GM19328 (cell line): ENCODE data around the gene TEX44.

ENCODE experiments used
- ATAC-seq: cut with Tn5 transposase; IDR thresholded peaks from one replicate; pipeline ENCODE4 v1.9.1; 2021; ENCODE audit warnings: mild to moderate bottlenecking, moderate library complexity; ENCODE audit not compliant: unreplicated experiment

Gene TEX44

DNA sequence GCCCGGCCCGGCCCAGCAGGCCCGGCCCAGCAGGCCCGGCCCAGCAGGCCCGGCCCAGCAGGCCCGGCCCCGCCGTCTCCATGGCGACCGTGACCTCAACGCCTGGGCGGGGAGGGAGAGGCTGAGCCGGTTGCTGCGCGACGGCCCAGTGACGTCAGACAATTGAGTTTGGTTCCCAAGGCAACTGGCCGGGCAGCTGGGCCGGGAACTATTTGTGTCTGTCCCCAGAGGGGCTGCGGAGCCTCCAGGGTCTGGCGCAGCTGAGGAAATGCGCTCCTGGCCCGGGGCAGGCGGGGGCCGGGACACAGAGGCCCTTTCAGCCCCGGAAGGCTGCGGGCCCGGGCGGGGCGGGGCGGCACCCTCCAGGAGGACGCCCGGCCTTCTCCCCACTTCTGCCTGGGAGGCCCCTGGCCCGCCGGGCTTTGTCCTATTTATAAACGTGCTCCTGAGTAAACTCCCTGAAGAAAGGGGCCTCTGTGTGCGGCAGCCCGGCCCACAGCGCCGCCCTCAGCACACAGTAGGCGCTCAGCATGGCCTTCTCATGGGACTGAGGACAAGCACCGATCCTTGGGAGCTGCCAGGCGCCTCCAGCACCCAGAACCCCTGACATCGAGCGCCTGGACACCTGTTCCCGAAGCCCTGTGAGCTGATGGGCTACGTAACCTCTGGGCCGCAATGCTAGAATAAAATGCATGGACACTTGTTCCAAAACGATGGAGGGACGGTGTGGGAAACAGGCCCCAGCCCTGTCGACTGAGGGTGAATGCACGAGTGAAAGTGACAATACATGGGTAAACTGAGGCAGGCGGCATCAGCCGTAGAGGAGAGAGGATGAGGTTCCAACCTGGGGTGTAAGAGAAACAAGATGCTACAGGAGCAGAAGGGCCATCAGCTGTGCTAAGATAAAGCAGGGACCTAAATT lies 12.3 kb downstream of the TEX44 start:
- ATAC-seq: peak; percentile 78

DNA sequence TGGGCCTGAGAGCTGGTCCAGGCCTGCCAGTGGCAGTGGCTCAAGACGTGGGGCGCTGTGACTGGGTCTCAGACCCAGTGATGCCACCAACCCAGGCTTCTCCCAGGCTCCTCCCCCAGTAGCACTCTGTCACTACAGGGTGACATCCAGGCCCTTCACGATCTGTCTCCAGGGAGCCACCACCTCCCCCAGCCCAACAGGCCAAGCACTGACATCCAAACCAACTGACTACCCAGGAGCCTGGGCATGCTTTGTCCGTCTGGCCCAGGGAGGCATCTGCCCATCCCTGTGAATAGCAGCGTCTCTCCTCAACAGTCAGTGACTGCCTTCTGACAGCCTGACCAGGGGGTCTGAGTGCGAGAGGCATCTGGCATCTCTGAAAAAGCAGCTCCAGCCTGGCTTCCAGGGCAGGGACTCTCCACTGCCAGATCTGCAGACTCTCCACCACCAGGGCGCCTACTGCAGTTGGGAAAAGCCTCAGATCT lies 13.0 kb downstream of the TEX44 start:
- ATAC-seq: no peak

GRCh38 chr2:231606941-231607340 lies 14.3 kb downstream of the TEX44 start:
- ATAC-seq: no peak

- no peak for ATAC-seq
These were observed 18.8 kb downstream of the TEX44 start for GRCh38 chr2:231611273-231612108.

GRCh38 chr2:231612109-231612455 lies 19.4 kb downstream of the TEX44 start:
- ATAC-seq: no peak

GRCh38 chr2:231612456-231613330 lies 20.0 kb downstream of the TEX44 start:
- peak; percentile 41 for ATAC-seq

GRCh38 chr2:231613331-231613662 lies 20.6 kb downstream of the TEX44 start:
- peak; percentile 7 for ATAC-seq

DNA sequence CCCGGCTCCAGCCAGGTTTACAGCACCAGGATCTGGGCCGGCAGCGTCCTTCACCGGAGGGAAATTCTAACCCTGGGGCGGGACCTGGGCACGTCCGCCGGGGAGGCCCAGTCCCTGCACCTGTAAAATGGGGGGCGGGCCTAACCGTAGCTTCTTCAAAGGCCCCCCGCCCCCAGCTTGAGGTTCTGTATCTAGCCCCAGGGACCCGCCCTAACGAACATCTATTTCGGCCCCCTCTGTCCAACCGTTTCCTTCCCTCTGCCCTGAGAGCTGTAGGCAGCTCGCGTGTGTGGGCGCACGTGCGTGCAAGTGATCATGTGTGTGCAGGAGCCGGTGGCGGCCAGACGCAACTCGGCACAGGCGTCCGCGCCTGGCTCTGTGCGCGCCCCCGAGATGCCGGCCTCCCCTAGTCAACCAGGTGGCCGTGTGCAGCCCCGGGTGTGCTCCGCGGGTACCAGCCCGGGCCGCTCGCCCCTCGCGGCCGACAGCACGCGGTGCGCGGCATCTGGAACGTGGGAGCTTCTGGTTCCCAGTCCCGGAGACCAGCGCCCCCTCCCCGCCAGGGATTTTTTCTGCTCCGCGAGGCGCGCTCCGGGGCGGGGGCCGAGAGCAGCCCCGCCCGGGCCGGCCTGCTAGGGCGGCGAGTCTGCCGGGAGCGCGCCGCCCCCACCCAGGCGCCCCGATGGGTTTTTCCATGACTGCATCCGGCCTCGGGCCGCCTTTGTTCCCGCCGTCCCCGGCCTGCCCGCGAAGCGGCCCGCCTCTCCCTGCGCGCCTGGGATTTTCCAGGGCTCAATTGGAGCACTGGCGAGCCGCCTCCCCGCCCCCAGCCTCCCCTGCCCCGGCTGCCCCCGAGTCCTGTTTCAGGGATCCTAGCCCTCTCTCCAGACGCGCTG lies 21.2 kb downstream of the TEX44 start:
- peak; percentile 68 for ATAC-seq

DNA sequence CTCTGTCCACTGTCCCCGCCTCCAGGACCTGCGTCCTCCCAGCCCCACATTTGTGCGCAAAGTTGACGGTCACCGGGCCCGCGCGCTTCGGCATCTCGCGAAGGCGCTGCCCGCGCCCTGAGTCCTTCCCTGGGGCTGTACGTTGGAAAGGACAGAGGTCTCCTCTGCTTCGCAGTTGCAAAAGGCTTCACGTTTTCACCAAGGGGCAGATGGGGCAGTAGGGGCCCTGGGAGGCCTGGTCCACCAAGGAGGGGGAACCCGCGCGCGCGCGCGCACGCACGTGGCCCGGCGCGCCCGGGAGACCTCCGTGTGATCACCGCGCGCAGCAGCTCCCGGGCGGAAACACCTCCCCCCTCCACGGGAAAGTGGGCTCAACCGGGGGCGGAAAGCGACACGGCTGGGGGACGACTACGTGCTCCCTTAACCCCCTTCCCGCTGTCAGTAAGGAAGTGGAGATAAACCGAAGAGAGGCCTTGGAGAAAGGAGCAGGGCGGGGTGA lies 21.9 kb downstream of the TEX44 start:
- ATAC-seq: peak; percentile 5

DNA sequence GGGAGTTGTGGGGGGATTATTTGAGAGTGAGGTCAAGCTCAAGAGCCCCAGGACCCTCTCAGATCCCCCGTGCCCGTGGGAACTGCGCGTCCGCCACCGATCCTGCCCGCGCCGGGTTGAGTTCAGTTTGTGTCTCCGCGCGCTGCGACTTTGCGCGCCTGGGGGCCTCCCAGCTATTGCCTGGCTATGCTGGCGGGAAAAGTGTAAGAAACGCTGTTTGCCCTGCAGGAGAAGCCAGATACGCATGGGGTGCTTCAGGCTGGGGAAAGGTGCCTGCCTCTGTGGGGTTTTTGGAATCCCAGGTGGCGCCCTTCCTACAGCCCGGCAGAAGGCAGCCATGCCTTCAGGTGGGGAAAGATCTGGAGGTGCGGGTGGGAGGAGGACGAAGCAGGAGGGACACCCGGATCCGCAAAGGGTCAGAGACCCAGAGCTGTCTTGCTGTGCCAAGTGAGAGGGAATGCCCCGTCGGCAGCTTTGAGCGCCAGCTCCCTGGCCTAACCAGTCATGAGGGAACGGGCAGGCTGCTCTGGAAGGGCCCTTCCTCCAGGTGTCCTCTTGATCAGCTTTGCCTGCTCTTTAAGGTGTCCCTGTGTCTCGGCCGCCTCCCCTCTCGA lies 22.5 kb downstream of the TEX44 start:
- ATAC-seq: no peak

GRCh38 chr2:231616296-231616695 lies 23.6 kb downstream of the TEX44 start:
- no peak for ATAC-seq

- no peak for ATAC-seq
These were observed 24.6 kb downstream of the TEX44 start for GRCh38 chr2:231617059-231617926.

- no peak for ATAC-seq
These were observed 28.6 kb downstream of the TEX44 start for GRCh38 chr2:231621051-231621879.

DNA sequence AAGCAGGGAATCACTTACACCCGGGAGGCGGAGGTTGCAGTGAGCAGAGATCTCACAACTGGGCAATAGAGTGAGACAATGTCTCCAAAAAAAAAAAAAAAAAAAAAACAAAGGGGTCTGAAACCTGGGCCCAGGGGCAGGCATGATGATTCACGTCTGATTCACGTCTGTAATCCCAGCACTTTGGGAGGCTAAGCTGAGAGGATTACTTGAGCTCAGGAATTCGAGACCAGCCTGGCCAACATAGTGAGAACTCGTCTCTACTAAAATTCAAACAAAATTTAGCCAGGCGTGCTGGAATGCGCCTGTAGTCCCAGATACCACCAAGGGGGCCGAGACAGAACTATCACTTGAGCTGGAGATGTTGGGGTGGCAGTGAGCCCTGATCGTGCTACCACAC lies 30.3 kb downstream of the TEX44 start:
- ATAC-seq: no peak

DNA sequence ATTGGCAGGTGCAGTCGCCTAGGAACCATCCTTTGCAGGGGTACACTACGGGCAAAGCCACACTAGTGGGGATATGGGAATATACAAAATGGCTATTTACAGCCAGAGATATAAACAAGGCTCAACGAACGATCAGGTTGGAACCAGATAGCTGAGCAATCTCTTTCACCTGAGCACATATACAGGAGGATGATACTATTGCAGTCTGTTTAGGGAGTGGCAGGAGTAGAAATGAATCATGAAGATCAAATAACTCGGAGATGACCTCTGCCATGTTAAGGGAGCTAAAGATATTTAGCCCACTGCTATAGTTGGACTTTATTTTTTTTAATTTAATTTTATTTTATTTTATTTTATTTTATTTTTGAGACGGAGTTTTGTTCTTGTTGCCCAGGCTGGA lies 33.8 kb downstream of the TEX44 start:
- ATAC-seq: no peak

DNA sequence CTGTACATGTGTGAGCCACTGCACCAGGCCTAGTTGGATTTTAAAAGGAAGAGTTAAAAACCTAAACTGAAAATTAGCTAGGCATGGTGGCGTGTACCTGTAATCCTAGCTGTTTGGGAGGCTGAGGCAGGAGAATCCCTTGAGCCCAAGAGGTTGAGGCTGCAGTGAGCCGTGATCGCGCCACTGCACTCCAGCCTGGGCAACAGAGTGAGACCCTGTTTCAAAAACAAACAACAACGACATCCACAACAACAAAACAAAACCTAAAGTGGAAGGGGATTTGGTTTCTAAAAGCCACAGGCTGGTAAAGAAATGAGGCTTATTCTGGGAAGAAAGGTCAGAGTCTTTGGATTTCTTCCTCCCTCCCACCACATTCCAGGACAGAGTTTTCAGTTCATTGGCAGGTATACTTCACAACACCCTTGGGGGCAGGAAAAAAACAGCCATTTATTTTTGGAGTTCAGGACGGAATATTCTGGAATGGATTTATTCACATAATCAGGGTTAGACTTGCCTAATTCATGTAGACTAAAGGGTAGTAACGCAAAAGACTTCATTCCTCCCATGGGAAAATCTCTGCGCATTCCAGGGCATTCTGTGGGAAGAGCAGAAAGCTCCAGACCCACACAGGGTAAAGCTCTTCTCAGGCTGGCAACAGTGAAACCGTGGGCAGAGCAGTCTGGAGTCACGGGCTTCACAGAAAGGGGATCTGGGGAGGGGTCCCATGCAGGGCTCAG lies 34.9 kb downstream of the TEX44 start:
- ATAC-seq: no peak
